Measurements from ENCODE around the gene ANGEL1.

The ANGEL1 gene, protein sequence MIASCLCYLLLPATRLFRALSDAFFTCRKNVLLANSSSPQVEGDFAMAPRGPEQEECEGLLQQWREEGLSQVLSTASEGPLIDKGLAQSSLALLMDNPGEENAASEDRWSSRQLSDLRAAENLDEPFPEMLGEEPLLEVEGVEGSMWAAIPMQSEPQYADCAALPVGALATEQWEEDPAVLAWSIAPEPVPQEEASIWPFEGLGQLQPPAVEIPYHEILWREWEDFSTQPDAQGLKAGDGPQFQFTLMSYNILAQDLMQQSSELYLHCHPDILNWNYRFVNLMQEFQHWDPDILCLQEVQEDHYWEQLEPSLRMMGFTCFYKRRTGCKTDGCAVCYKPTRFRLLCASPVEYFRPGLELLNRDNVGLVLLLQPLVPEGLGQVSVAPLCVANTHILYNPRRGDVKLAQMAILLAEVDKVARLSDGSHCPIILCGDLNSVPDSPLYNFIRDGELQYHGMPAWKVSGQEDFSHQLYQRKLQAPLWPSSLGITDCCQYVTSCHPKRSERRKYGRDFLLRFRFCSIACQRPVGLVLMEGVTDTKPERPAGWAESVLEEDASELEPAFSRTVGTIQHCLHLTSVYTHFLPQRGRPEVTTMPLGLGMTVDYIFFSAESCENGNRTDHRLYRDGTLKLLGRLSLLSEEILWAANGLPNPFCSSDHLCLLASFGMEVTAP

DNA sequence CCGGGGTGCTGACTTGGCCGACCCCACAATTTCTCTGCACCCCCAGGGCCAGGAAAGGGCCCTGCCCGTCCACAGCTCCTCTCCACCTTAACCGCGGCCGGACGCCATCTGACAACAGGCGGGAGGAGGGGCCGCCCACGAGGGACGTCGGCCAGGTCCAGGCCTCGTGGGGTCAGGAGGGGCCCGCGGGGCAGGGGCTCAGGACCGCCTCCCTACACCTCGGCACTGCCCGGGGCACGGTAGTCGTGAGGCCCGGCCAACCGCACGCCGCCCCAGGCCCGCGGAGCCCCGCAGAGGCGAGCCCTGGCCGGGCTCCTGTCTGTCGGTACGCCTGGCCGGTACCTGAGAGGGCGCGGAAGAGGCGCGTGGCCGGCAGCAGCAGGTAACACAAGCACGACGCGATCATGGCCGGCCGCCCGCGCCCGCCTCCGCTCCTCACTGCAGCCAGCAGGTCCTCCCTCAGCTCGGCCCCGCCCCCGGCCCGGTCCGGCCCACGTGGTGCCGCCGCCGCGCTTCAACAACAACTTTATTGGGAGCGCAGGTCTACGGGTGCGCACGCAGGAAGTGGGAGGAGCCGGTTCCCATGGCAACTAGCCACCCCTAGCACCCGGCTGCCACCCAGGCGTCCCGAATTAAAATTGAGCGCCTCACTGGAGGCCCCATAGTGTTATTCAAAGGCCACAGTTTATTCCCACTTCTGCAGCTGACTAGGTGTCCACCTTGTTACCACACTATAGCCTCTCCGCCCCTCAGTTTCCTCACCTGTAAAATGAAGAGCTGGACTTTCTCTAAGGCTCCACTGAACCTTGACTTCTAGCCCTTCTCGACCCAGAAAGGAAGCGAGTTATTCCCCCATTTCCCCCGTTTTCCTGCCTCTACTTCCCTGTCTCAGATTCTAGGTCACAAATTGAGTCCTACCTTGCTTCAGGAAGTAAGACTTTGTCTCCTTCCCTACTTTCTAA is at the start of gene ANGEL1:
Gene ANGEL1, minus strand, starts transcription at position 461 of the 962 bp plus-strand sequence. Its CDS starts 55 bp downstream, at position 406.
- peak; percentile 87 to 88 for DNase-seq

DNA sequence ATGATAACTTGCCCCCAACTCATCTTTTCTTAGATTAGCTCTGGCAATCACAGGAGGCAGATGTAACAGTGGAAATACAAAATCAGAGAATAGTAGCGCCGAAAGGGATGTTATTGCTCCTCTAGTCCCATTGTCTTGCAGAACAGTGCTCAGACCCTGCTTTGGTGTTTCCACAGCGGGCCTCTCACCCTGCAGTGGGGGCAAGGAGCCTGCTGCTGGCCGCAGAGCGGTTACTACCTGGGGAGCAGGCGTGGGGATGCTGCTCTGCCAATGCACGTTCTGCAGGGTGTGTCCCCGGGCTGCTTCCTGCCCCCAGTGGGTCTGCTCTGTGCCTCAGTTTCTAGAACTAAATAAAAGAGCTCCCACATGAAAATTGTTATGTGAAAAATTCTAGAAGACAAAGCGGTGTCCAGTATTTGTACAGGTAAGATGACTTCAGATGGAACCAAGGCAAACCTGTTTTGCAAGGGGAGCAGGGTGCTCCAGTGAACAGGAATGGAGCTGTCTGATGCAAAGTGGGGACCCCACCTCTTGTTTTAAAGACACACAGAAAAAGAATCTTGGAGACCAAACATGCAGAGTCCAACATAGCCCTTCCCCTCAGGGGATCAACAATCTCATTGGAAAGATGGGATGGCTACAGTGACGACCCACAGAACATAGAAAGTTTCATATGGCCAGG is 49.0 kb upstream of the ANGEL1 start:
- DNase-seq, result no peak

DNA sequence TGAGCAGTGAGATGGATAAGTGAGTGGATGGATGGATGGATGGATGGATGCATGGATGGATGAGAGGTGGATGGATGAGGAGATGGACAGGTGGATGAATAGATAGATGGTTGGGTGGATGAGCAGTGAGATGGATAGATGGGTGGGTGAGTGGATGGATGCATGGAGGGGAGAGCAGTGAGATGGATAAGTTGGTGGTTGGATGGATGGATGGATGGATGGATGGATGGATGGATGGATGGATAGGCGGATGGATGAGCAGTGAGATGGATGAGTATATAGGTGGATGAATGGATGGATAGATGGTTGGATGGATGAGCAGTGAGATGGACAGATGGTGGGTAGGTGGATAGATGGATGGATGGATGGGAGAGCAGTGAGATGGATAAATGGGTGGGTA is 44.1 kb upstream of the ANGEL1 start:
- no peak for DNase-seq

DNA sequence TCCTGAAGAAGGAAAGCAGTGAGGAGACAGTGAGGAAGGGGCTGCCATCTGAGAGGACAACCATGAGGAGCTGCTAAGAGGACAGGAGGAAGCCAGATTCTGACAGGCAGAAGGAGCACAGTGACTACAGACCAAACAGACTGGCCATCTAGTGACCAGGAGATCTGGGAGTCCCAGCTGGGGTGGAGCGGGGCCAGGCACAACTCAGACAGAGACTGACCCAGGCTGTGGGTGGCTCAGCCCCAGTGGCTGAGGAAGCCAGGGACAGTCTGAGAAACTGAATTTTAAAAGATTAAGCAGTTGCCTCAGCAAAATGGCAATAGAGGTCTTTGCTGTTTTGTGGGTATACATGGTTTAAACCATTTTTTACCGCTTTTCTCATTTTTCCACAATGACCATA is 42.4 kb upstream of the ANGEL1 start:
- DNase-seq, result no peak

DNA sequence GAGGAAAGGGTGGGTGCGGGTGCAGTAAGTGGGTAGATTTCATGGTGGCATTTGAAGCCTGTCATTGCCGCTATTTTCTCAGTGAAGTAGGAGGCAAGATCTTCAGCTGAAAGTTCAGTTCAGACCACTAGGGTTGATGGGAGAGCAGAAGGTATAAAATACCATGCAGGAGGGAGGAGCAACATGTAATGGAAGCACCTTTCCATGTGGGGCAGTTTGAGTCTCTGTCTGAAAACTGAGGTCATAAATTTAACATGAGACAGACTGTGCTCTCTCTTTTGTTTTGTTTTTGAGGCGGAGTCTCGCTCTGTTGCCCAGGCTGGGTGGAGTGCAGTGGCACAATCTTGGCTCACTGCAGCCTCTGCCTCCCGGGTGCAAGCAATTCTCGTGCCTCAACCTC is 36.2 kb upstream of the ANGEL1 start:
- no peak for DNase-seq

DNA sequence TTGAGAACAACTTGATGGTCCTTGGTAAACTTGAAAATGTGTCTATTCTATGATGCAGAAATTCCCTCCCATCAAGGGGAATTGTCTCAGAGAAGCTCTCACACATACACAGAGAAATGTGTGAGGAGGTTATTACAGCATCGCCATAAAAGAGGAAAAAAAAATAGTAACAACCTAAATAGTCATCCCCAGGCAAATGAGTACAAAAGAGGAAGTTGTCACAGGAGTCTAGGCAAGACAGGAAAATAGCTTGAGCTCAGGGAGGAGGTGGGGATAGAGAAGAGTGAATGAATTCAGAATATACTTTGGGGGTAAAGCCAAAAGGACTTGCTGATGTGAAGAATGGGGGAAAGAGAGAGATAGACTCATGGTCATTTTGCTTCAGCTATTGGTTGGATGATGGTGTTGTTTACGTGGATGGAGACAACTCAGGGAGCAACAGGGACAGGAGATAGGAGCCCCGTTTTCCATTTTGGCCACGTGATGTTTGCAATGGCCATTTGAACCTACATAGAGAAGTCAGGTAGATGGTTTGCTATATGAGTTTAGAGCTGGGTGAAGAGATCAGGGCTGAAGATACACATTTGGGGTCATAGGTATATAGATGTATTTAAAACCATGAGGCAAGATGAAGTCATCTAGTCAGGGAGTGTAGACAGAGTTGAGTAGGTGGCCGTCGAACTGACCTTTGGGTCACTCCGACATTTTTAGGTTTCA is 33.8 kb upstream of the ANGEL1 start:
- DNase-seq, result no peak

DNA sequence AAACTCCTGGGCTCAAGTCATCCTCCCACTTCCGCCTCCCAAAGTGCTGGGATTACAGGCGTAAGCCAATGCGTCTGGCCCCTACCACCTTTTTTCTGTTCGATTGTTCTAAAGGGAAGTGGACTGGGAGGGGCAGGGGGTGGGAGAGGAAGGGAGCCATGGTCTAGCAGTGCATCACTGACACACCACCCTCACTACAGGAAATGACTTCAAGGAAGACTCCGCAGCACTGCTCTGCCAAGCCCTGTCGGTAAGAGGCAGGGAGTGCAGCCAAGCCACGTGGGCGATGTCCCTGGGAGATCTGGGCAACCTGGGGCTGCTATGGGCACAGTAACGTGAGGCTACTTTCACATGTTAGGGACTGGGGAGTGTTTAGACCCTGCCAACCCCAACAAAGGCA is 31.5 kb upstream of the ANGEL1 start:
- DNase-seq, result peak; percentile 42 to 75

DNA sequence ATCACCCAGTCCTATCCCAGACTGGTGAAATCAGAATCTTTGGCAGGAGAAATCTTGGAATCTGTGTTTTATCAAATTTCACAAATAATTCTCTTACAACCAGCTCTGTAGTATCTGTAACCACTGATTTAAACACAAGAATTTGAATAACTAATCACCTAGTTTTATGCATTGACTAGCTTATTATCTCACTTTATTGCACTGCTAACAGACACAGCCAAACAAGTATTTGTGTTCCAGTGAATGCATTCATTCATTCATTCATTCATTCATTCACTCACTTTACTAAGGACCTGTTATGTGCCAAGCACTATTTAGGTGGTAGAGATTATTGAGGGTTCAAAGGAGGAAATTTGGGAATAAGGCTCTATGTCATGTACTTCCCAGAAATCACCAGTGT is 29.7 kb upstream of the ANGEL1 start:
- no peak for DNase-seq

DNA sequence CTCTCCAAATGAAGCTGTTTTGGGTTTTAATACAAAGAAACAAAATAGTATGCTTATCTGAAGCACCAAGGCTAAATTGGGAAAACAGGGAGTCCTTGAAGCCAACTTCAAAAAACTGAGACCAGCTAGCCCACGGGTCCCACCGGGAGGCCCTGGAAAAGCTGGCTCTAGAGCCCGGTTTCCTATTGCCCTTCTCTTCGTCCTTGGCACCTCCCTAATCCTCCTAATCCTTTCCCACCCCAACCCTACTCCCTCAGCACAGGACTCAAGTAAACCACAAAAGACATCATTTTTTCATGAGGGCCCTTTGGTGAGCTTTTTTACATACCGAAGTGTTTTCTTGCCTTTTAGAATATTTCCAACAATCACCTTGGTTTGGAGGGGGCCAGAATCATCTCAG is 24.8 kb upstream of the ANGEL1 start:
- no peak for DNase-seq

DNA sequence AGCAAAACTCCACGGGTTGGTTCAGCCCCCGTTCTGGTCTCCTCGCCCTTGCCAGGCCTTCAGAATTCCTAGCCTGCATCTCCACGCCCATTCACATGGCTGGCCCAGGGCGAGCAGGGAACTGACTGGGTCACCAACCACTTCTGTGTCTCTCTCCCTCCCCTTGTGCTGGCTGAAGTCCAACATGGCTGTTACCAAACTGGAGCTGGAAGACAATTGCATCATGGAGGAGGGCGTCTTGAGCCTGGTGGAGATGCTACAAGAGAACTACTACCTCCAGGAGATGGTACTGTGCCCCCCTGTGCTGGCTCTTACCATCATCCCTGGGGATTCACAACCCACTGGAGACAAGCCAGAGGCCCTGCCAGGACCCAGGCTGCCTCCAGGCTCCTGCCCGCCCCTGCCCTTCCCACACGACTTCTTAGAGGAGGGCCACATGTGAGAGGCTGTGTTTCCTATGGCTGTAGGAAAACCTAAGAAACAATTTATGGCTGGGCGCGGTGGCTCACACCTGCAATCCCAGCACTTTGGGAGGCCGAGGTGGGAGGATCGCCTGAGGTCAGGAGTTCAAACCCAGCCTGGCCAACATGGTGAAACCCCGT is 23.4 kb upstream of the ANGEL1 start:
- DNase-seq, result no peak

DNA sequence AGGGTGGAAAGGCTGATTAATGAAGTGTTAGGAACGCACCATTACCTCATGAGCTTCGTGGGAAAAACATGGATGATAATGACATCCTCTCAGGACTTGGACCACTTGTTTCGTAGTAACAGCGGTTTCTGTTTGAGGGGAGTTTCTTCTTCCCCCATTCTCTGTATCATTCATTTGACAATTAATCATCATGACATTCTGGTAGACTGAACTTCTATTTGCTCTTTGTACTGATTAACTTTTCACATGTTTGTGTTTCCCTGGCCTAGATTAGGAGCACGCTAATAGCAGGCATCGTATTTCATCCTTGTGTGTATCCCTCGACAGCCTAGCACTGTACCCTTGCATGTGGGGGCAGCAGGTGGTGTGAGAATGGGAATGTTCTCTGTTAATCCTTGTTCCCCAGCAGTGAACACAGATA is 21.6 kb upstream of the ANGEL1 start:
- no peak for DNase-seq

DNA sequence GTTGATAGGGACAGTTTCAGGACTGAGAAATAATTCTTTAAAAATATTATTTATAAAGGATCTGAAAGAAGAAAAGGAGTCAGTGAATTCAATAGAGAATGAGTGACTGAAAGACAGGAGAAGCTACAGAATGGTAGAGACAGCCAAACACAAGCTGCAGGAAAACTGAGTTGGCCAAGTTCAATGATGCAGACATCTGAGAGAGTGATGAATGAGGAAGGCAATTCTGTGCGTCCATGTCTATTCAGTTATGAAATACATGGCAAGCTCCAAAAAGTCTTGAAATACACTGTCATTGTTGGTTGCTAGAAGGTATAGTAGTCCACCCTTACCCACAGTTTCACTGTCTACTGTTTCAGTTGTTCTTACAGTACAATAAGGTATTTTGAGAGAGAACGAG is 20.3 kb upstream of the ANGEL1 start:
- DNase-seq, result no peak

DNA sequence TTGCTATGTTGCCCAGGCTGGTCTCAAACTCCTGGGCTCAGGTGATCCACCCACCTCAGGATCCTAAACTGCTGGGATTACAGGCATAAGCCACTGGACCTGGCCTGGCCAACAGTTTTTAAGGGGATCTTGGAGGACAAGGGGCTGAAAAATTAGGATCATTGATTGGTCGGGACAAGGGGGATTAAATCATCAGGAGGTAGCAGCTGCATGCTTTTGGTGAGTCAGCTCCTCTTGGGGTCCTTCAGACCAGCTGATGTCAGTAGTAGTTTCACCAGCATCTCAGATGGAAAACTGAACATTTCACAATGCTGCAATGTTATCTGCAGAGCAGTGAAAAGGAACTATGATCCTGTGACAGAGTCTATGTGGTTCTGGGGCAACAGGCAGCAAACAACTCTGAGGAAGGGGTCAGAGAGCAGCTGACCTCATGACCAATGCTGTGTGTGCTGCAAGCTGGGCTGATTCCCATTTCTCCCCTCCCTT is 19.9 kb upstream of the ANGEL1 start:
- DNase-seq, result no peak

DNA sequence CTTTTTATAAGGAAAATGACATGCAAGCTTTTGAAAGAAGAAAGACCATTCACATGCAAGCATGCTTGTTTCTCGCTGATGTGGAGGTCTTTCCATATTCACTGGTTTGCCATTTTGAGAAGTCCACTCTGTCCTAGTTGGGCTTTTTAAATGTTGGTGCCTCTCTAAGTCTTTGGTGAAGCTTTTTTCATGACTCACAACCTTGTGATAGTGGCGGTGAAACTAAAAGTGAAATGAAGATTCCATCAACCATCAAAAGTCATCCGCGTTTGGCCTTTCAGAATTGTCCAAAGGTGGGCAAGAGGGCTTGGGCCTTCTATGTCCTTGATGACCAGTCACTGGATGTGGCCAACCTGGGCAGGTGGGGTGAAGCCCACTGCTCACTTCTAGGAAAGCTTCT is 17.9 kb upstream of the ANGEL1 start:
- no peak for DNase-seq

DNA sequence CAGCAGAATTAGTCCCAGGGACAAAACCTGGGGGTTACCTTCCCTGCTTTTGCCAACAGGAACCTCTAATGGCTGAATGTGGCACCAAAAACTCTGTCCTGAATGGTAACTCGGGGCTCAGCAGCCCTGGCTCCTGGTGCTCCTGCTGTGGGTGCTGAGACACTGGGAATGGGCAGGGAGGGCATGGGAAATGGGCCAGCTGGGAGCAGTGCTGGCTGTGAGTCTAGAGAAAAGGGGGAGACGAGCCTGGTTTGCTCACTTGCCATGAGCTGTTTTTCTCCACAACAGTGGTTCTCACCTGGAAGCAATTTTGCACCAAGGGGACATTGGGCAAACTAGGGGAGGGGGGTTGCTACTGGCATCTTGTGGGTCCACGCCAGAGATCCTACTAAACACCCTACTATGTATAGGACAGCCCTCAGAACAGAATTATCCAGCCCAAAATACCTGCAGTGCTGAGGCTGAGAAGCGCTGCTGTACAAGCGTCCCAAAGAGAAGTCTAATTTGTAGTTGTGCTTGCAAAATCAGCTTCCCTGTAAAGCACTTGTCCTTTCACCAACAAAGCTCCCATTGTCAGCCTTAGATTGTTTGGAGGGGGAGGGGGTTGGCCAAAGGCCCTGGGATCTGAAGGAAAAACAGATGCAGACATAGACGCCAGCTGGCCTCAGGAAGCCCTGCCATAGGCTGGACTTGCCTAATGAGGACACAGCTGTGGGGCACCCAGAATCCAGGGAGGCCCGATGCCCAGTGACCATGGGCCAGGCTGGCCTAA is 17.2 kb upstream of the ANGEL1 start:
- no peak for DNase-seq

DNA sequence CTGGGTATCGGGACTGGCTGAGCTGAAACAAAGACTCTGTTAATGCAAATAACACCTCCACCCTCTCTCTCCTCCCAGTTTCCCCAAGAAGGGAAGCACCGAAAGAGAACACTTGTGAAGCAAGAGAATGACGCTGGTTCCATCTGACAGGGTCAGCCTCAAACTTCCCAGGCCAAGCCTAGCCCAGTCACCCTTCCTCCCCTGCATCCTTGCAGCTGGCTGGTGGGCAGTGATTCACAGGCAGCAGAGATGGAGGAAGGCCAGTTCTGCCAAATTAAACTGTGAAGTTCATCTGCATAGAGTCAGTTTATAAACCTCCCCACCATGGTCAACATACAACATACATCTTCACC is 16.3 kb upstream of the ANGEL1 start:
- no peak for DNase-seq

DNA sequence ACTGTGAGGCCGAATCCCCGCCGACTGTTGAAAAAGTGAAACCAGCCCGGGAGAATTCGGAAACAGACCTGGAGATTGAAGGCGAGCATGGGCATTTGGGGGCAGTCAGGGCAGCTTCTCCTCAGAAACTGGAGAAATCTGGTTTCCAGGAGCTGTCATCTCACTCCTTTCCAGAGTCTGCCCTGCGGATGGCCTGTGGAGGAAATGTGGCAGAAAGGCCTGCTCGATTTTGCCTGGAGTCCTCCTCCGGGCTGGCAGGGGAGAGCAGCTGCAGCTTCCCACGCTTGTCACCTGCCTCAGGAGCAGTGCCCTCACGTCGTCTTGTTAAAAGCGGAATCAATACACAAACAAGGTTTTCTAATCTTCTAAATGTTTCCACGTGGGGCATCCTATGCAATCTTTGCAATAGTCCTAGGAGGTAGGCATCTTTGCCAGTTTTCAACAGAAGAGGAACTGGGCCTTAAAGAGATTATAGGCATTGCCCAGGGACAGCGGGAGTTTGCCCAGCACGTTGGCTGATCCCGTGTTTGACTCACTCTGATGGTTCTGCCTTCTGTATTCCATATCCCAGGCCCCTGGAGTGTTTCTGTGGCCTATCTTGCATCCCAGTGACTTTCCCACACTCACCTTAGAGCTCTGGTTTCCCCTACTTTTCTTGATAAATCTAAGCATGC is 15.8 kb upstream of the ANGEL1 start:
- DNase-seq, result peak; percentile 33 to 55

DNA sequence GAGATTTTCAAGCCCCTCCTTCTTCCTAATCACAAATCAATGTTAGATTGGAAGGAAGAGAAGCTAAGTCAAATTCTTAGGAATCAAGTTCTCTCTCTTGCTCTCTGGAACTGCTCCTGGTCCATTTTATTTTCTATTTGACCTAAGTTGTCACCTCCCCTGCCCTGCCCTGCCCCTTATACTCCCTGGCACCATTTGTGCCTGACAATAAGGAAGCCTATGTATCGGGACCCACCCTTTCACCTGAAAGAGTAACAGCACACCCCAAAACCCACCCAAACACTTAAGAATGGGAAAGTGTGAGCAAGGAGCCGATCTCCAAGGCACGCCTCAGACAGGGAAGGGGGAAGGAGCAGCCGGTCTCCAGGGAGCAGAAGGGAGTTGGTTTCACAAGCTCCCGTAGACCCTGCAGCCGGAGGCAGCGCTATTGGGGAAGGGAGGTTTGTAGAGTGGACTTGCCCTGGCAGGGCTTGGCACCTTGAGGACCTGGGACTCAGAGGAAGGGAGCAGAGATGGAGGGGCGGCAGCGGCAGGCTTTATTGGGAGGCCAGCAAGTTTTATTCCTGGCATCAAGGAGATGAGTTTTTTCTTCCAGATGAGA is 15.1 kb upstream of the ANGEL1 start:
- peak in 1 of 2 experiments; percentile 23 for DNase-seq

DNA sequence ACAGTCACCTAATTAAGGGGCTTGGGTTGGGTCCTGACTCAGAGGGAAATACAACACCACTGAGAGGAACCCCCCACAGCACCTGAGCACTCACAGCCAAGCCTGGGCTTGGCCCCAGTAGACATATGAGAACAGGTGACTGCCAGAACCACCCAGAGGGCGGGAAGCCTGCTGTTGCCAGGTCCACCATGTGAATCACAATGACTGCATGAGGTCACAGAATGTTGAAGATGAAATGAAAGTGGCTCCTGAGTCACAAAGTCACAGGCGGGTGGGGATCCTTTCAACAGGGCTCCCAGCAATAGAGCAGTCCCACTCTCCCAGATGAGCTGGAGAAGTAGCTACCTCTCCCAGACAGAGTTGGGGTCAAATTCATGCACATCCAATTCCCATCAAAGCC is 13.4 kb upstream of the ANGEL1 start, which contains the start of gene LRRC74A:
Gene LRRC74A, plus strand, starts transcription at position 287 of the 400 bp plus-strand sequence. CDS start 290 bp downstream, outside the sequence.
- DNase-seq, result no peak
